ENCODE data around the gene CARD6. TPM values are rescaled to one million over a fixed set of nuclear protein-coding genes. Genes with fewer than 3 reads are reported as not detected.

Gene CARD6
- total RNA-seq, 6 experiments from 2014 or later, result 1.4 to 3.7 (median 3.4) TPM

GRCh38 chr5:40831346-40832210, 9.6 kb upstream of the CARD6 start:
- peaks cover 7% of the 10 kb centered on the region; the same call in 1 of the 2 replicates for H3K9me3 Mint-ChIP-seq
- H3K27ac Mint-ChIP-seq, result peak overlapping the region; percentile 76
- no peak for TF ChIP-seq CTCF (IDR thresholded peaks at IDR 0.05)
- no peak for DNase-seq
- H3K4me3 Mint-ChIP-seq, result peak overlapping the region; percentile 100
- peaks cover 76% of the 10 kb centered on the region for H3K4me1 Mint-ChIP-seq (ENCODE audit: low read depth)
- H3K36me3 Mint-ChIP-seq (ENCODE audit: low read depth), result peaks cover 86% of the 10 kb centered on the region
- peaks cover 17% of the 10 kb centered on the region for H3K27me3 Mint-ChIP-seq (ENCODE audit: insufficient read depth)

- H3K27ac Mint-ChIP-seq, result peak overlapping the region; percentile 76
- no peak for TF ChIP-seq CTCF (IDR thresholded peaks at IDR 0.05)
- peaks cover 78% of the 10 kb centered on the region for H3K36me3 Mint-ChIP-seq (ENCODE audit: low read depth)
- peak overlapping the region; percentile 100 for H3K4me3 Mint-ChIP-seq
- H3K4me1 Mint-ChIP-seq (ENCODE audit: low read depth), result peaks cover 72% of the 10 kb centered on the region
- no peak for DNase-seq
- peaks cover 17% of the 10 kb centered on the region for H3K27me3 Mint-ChIP-seq (ENCODE audit: insufficient read depth)
- H3K9me3 Mint-ChIP-seq, result peaks cover 7% of the 10 kb centered on the region; the same call in 1 of the 2 replicates
Measured at GRCh38 chr5:40832345-40832744, 8.8 kb upstream of the CARD6 start.

GRCh38 chr5:40833712-40834229, 7.4 kb upstream of the CARD6 start:
- Mint-ChIP-seq H3K27me3 (ENCODE audit: insufficient read depth) (peaks cover 6% of the 10 kb centered on the region), H3K9me3 (peaks cover 7% of the 10 kb centered on the region; the same call in 1 of the 2 replicates), H3K4me3 (peak overlapping the region; percentile 100), H3K4me1 (ENCODE audit: low read depth) (peaks cover 58% of the 10 kb centered on the region), H3K36me3 (ENCODE audit: low read depth) (peaks cover 64% of the 10 kb centered on the region), H3K27ac (peak overlapping the region; percentile 100)
- no peak for DNase-seq
- no peak for TF ChIP-seq CTCF (IDR thresholded peaks at IDR 0.05)

- Mint-ChIP-seq H3K27ac (peak overlapping the region; percentile 100), H3K4me3 (peak overlapping the region; percentile 100), H3K4me1 (ENCODE audit: low read depth) (peaks cover 51% of the 10 kb centered on the region), H3K27me3 (ENCODE audit: insufficient read depth) (peaks cover 5% of the 10 kb centered on the region), H3K36me3 (ENCODE audit: low read depth) (peaks cover 58% of the 10 kb centered on the region), H3K9me3 (peaks cover 7% of the 10 kb centered on the region; the same call in 1 of the 2 replicates)
- DNase-seq, result no peak
- no peak for TF ChIP-seq CTCF (IDR thresholded peaks at IDR 0.05)
Measured at GRCh38 chr5:40834391-40834848, 6.7 kb upstream of the CARD6 start.

GRCh38 chr5:40834849-40835787, 6.0 kb upstream of the CARD6 start, which contains the start of gene RPL37:
RPL37 (minus strand) TSS chr5:40835222; CDS start chr5:40835185, 37 bp downstream.
- H3K36me3 Mint-ChIP-seq (ENCODE audit: low read depth), result peaks cover 51% of the 10 kb centered on the region
- peak within 1 kb of the TSS; percentile 100 for H3K4me3 Mint-ChIP-seq
- DNase-seq, result peak; percentile 97
- peaks cover 7% of the 10 kb centered on the region; the same call in 1 of the 2 replicates for H3K9me3 Mint-ChIP-seq
- TF ChIP-seq CTCF (IDR thresholded peaks at IDR 0.05), result no peak
- peaks cover 5% of the 10 kb centered on the region for H3K27me3 Mint-ChIP-seq (ENCODE audit: insufficient read depth)
- peak within 1 kb of the TSS; percentile 100 for H3K27ac Mint-ChIP-seq
- H3K4me1 Mint-ChIP-seq (ENCODE audit: low read depth), result peaks cover 45% of the 10 kb centered on the region
